ENCODE measurements around the gene ZNF487.

GRCh38 chr10:43399320-43400310 lies 37.3 kb upstream of the ZNF487 start:
- no peak for TF ChIP-seq CTCF (IDR thresholded peaks at IDR 0.05)
- TF ChIP-seq POLR2AphosphoS5 (IDR thresholded peaks at IDR 0.05; ENCODE audit: low read depth, low read length), result no peak
- TF ChIP-seq SIN3A (IDR thresholded peaks at IDR 0.05; ENCODE audit: borderline replicate concordance, insufficient read depth, low read depth, low read length), result no peak
- no peak for TF ChIP-seq REST (IDR thresholded peaks at IDR 0.05; ENCODE audit: insufficient read depth in 1 of 2, low read depth in 2 of 2, low read length in 1 of 2)

All from Panc1 (cell line).